ENCODE measurements around the gene CSTF2T.

CSTF2T gene

GRCh38 chr10:51659344-51659743 lies 40.1 kb downstream of the CSTF2T start:
- no peak for DNase-seq
- in situ Hi-C loops (cut with HindIII; ENCODE audit: low pct_ligation_motif_present, low pct_unique_long_range_greater_than_20kb, low sequenced_read_pairs) = no loop called here

- in situ Hi-C loops (cut with HindIII; ENCODE audit: low pct_ligation_motif_present, low pct_unique_long_range_greater_than_20kb, low sequenced_read_pairs) = no loop called here
- DNase-seq = no peak
Measured at GRCh38 chr10:51658000-51658399, 41.4 kb downstream of the CSTF2T start.

DNA sequence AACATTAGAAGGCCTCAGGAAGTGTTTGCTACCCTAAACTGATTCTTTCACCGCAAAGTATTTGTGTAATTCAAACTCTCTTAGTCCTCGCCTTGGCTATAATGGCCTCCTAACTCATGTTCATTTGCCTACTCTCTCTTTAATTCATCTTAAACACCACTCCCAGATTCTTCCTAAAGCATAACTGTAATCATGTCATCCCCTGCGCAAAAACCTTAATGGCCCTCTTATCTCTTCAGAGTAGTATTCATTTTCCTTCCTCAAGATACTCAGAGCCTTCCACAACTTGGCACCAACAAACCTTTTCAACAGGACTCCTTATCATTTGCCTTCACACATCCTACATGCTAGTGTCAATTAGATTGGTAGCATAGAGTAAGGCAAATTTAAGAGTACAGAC lies 42.9 kb downstream of the CSTF2T start:
- in situ Hi-C loops (cut with HindIII; ENCODE audit: low pct_ligation_motif_present, low pct_unique_long_range_greater_than_20kb, low sequenced_read_pairs) = no loop called here
- no peak for DNase-seq

- no peak for DNase-seq
- in situ Hi-C loops (cut with HindIII; ENCODE audit: low pct_ligation_motif_present, low pct_unique_long_range_greater_than_20kb, low sequenced_read_pairs) = no loop called here
Measured at GRCh38 chr10:51654918-51655317, 44.5 kb downstream of the CSTF2T start.

DNA sequence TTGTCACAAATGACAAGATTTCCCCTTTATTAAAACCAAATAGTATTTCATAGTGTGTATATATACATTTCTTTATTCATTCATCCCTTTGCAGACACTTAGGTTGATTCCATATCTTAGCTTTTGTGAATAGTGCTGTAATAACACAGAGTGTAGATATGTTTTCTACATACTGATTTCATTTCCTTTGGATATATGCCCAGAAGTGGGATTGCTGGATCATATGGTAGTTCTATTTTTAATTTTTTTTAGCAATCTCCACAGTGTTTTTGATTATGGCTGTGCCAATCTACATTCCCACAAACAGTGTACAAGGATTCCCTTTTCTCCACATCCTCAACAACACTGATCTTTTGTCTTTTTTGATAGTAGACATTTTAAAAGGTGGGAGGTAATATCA lies 46.4 kb downstream of the CSTF2T start:
- no peak for DNase-seq
- in situ Hi-C loops (cut with HindIII; ENCODE audit: low pct_ligation_motif_present, low pct_unique_long_range_greater_than_20kb, low sequenced_read_pairs) = no loop called here

DNA sequence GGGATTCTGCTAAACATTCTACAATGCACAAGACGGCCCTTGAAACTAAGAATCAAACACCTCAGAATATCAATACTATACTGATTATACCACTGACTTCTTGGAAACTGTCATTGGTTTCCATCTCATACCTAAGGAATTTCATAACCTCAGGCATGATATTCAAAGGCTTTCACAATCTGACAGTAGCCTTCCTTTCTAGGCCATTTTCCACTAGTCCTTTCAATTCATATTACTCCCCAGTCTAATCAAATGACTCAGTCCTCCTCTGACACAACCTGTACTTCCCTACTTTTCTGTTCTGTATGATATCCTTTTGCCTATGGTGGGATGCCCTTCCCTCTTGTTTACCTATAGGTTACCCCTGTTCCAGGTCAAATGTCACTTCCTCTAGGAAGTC lies 48.3 kb downstream of the CSTF2T start:
- in situ Hi-C loops (cut with HindIII; ENCODE audit: low pct_ligation_motif_present, low pct_unique_long_range_greater_than_20kb, low sequenced_read_pairs) = no loop called here
- no peak for DNase-seq

DNA sequence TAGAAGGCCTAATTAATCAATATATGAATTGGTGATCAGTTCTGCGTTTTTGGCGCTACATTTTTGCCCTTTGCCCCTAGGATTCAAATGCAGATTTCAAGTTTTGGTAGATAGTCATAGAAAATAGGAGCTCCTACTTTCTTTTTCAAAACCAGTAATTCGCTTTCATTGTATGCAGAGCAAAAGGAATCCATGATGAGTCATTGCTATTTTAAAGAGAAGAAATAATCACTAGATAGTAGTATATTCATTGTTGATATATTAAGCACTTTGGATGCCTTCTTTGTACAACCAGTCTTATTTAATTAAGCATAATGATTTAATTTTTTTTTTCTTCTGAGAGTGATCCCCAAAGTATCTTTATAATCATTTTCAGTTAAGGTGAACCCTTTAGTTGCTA lies 50.3 kb downstream of the CSTF2T start:
- DNase-seq = no peak
- in situ Hi-C loops (cut with HindIII; ENCODE audit: low pct_ligation_motif_present, low pct_unique_long_range_greater_than_20kb, low sequenced_read_pairs) = no loop called here

Measured in ACHN (cell line).